NCI-H69 (cell line): Measurements from ENCODE around the gene P2RX4.
"Not testable (repeated sequence)": the region's sequence is repeated elsewhere in the genome, so short reads cannot be mapped to it uniquely, and the experiment has no call there.

Experiments
- DNase-seq: peaks from one replicate; lab custom pipeline; 2025; lab: John Stamatoyannopoulos, UW

P2RX4 gene, protein sequence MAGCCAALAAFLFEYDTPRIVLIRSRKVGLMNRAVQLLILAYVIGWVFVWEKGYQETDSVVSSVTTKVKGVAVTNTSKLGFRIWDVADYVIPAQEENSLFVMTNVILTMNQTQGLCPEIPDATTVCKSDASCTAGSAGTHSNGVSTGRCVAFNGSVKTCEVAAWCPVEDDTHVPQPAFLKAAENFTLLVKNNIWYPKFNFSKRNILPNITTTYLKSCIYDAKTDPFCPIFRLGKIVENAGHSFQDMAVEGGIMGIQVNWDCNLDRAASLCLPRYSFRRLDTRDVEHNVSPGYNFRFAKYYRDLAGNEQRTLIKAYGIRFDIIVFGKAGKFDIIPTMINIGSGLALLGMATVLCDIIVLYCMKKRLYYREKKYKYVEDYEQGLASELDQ

DNA sequence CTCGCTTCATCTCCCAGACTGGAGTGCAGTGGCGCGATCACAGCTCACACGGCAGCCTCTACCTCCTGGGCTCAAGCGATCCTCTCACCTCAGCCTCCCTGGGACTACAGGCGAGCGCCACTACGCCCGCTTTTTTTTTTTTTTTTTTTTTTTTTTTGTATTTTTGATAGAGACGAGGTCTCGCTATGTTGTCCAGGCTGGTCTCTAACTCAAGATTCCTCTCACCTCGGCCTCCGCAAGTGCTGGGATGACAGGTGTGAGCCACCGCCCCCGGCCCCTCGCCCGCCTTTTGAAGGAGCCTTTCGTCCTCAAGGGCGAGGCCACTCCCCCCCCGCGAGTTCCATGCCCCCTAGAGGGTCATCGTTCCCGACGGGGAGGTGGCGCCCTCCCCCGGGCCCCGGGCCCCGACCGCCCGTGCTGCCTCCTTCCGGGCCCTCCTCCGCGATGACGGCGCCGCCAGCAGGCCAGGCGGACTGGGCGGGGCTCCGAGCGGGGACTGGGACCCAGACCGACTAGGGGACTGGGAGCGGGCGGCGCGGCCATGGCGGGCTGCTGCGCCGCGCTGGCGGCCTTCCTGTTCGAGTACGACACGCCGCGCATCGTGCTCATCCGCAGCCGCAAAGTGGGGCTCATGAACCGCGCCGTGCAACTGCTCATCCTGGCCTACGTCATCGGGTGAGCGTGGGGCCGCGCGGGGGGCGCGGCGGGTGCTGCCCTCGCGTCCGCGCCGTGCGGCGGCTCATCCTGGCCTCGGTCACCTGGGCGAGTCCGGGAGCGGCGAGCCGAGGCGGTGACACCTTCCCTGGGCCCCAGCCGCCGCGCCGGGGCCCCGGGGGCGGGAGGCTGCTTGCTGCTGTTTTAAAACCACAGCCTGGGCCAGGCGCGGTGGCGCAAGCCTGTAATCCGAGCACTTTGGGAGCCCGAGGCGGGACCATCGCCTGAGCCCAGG is at the start of gene P2RX4:
Gene P2RX4, plus strand, starts transcription at position 506 of the 949 bp plus-strand sequence. Its CDS starts 36 bp downstream, at position 542.
- DNase-seq: peak; percentile 90

DNA sequence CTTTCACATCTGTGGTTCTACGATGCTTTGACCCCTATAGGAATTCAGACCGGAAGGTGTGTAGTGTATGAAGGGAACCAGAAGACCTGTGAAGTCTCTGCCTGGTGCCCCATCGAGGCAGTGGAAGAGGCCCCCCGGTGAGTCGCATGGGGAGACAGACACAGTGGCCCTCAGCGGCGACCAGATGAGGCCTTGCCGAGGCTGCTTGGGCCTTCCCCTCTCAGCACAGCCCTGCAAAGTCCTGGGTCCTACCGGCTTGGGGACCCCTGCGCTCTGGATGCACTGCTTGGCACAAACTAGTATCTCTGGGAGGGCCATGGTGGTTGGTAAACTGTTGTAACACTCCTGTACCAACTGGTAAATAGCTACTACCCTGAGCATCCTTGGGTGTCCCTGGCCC is 47.5 kb upstream of the P2RX4 start:
- DNase-seq: no peak

DNA sequence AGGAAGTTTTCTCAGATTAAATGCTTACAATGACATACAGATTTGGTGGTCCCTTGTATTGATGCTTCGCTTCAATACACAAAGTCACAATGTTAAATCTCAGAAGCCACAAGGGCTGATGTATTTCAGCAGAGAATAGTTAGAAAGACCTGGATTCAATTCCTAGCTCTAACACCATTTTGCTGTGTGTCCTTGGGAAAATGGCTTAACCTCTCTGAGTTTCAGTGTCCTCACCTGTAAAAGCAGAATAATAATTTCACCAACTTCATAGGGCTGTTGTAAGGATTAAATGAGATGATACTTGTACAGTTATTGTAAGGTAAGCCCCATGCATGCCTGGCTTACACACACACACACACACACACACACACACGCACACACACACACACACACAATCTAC is 46.9 kb upstream of the P2RX4 start:
- DNase-seq: no peak

DNA sequence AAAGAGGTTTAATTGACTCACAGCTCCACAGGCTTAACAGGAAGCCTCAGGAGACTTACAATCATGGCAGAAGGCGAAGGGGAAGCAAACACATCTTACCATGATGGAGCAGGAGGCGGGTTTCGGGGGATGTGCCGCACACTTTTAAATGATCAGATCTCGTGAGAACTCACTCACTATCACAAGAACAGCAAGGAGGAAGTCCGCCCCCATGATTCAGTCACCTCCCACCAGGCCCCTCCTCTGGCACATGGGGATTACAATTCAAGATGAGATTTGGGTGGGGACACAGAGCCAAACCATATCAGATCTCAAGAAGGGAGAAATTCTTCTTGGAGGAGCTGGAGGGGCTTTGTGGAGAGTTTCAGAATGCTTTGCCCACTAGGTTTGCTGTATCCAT is 45.1 kb upstream of the P2RX4 start:
- not testable (repeated sequence) for DNase-seq

DNA sequence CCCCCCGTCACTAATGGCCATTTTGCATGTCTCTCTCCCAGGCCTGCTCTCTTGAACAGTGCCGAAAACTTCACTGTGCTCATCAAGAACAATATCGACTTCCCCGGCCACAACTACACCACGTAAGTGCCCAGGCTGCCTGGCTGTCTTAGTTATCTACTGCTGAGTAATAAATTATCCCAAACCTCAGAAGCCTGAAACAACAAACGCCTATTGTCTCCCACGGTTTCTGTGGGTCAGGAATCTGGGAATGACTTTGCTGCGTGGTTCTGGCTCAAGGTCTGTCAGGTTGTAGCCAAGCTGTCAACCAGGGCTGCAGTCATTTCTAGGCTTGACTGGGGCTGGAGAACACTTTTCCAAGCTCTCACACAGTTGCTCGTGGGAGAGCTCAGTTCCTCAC is 44.6 kb upstream of the P2RX4 start:
- DNase-seq: no peak

GRCh38 chr12:121166356-121166755 is 43.6 kb upstream of the P2RX4 start:
- no peak for DNase-seq

- no peak for DNase-seq
Measured at GRCh38 chr12:121167232-121167820, 42.6 kb upstream of the P2RX4 start.

- DNase-seq: no peak
Measured at GRCh38 chr12:121167951-121168350, 42.0 kb upstream of the P2RX4 start.

DNA sequence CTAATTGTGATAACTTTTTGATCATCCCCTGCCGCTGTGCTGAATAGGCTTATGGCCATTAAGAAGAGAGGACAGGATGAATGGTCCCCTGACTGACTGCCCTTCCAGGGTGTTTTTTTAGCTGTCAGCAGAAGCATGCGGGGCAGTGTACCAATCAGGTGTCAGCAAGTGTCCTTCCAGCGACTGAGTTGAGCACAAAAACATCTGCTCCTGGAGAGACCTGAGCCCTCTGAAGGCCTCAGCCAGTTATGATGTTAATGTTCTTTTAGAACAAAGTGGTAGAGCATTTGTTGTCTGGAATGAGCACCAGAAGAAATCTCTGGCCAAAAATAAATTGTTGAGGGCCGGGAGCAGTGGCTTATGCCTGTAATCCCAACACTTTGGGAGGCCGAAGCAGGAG is 39.8 kb upstream of the P2RX4 start:
- DNase-seq: no peak

DNA sequence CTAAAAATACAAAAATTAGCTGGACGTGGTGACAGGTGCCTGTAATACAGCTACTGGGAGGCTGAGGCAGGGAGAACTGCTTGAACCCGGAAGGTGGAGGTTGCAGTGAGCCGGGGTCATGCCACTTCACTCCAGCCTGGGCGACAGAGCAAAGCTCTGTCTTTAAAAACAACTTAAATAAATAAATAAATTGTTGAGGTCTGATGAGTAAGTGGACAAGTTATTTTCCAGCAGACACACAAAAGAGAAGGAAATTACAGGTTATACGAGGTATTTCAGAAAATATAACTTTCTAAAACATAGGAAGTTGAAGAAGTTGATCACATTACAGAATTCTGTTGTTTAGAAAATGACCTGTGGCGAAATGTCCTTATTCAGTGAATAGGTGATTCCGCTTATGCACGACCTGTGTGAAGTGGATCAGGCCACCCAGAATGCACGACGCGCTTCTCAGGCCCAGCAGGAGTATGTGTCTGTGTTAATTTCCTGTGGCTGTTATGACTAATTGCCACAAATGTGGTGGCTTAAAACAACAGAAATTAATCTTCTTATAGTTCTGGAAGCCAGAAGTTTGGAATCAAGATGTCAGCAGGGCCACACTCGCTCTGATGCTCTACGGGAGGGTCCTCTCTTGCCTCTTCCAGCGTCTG is 39.2 kb upstream of the P2RX4 start:
- no peak for DNase-seq

DNA sequence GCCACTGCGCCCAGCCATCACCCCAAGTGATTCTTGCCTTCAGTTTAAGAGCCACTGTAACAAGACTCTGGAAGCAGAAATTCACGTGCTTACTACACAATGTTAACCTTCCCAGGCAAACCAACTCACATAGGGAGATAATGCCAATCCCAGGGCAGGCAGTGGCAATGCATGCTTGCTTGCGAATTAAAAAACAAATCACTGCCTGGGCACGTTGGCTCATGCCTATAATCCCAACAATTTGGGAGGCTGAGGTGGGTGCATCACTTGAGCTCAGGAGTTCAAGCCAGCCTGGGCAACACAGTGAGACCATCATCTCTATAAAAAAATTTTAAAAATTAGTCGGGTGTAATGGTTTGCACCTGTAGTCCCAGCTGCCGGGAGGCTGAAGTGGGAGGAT is 37.8 kb upstream of the P2RX4 start:
- no peak for DNase-seq

DNA sequence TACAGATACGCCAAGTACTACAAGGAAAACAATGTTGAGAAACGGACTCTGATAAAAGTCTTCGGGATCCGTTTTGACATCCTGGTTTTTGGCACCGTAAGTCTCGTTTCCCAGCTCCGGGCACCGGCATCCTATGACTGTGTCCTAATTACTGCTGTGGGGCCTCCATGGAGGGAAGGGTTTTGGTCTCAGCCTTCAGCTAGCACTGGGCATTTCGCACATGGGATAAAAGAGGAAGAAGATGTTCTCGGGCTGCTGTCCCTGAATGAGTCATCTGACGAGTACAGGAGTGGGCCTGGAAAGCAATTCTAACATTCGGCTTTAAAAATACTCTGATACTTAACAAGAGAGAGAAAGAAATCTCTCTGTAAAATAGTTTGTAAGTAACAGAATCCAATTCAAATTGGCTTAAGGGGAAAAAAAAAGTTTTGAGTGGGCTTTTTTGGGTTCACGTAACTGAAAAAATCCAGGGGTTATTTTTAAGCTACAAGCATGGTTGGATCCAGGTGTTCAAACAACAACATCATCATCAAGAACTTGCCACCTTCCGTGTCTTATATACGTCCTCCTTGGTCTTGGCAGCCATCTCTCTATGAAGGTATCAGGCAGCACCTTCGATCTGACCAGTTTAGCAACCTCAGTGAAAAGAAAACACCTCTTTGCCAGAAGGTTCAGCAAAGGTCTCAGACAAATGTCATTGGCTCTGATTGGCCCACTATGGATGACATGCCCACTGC is 34.4 kb upstream of the P2RX4 start:
- no peak for DNase-seq

DNA sequence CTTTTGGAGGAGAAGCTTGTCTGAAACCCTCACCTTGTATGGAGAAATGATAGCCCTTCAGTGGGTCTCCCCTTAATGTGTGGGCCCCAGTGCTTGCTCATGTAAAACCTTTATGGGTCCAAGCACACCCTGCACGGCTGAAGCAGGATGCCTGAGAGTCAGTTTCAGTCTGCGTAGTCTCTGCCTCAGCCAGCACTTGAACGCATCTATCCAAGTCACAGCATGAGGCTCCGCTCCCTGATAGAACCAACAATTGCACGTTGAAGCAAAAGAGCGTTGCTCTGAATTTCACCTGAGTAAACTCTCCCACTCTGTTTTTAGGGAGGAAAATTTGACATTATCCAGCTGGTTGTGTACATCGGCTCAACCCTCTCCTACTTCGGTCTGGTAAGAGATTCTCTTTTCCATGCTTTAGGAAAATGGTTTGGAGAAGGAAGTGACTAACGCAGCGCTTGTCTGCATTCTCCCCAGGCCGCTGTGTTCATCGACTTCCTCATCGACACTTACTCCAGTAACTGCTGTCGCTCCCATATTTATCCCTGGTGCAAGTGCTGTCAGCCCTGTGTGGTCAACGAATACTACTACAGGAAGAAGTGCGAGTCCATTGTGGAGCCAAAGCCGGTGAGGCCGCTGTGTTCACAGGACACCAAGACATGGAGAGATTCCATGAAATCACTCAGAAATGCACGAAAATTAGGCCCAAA is 33.0 kb upstream of the P2RX4 start:
- DNase-seq: no peak

DNA sequence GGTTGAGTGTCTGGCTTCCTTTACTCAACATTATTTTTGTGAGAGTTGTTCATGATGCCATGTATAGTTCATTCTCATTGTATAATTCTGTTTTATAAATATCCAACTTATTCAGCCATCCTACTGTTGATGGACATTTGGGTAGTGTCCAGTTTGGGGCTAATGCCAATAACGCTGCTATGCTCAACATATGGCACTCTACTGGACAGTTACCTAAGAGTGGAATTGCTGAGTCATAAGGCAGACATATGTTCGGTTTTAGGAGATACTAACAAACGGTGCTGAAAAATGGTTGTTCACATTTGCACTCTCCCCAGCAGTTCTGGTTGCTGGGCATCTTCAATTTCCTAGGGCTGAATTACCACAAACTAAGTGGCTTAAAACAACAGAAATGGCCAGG is 28.7 kb upstream of the P2RX4 start:
- peak; percentile 26 for DNase-seq

DNA sequence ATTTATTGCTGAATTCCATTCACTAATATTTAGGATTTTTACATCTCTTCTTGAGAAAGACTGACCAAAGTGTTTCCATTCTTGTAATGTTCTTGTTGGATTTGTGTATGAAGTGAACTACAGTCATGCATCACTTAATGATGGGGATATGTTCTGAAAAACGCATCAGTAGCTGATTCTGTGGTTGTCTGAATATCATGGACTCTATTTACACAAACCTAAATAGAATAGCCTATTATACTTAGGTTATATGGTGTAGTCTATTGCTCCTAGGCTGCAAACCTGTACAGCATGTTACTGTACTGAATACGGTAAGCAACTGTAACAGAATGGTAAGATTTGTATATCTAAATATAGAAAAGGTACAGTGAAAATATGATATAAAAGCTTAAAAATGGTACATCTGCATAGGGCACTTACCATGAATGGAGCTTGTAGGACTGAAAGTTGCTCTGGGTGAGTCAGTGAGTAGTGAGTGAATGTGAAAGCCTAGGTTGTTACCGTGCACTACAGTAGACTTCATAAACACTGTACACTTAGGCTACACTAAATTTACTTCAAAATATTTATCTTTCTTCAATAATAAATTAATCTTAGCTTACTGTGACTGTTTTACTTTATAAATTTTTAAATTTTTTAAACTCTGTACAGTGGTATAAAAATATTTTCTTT is 27.6 kb upstream of the P2RX4 start:
- no peak for DNase-seq

GRCh38 chr12:121184425-121184824 is 25.5 kb upstream of the P2RX4 start:
- peak; percentile 92 for DNase-seq

- DNase-seq: no peak
Measured at GRCh38 chr12:121184984-121185889, 24.7 kb upstream of the P2RX4 start.

DNA sequence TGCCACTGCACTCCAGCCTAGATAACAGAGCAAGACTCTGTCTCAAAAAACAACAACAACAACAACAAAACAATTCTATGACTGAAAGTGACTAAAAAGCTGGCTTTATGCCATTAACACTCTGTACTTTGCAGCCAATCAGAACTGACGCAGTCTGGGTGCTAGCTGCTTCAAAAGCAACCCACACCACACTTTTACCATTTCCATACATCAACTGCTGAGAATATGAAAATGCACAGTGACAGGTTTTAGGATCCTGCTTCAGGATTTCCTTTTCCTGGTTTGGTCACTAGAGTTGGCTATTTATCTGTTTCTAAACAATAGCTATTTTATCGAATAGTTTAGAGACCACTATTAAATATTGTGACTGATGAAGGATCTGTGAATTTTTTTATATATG is 23.1 kb upstream of the P2RX4 start:
- DNase-seq: no peak

GRCh38 chr12:121187501-121187900 is 22.4 kb upstream of the P2RX4 start:
- DNase-seq: no peak
